Epithelial cell of esophagus (primary cell): ENCODE data around the gene SESN1.

ENCODE experiments used
- DNase-seq: peaks from one replicate; pipeline ENCODE4 v3.0.0; 2010; ENCODE audit warnings: low read depth
- H3K4me3 ChIP-seq: 2 replicates; pipeline ENCODE4 v1.5.1; 2011; ENCODE audit warnings: mild to moderate bottlenecking, low read length, control low read depth
- TF ChIP-seq, protein P1 (sequence below): IDR thresholded peaks from 2 replicates; pipeline ENCODE4 v1.5.1; 2011; ENCODE audit warnings: low read depth, mild to moderate bottlenecking, low read length, control low read depth, inconsistent platforms; ENCODE audit not compliant: insufficient read depth; ENCODE audit errors: missing control alignments

The SESN1 gene

DNA sequence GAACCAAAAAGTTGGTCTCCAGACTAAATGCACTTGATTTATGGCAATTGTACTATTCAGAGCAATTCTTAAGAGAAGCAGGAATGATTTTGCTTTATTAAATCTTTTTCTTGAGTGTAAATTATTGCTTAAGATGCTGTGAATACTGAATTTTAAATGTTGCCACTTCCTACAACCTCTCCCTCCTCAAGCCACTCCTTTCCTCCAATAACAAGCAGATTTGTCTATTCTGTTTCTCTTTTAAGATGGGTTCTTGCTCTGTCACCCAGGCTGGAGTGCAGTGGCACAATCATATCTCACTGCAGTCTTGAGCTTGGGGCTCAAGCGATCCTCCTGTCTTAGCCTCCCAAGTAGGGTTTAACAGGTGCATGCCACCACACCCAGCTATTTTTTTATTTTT, 65.3 kb downstream of the SESN1 start:
- no peak overlapping the region for H3K4me3 ChIP-seq
- TF ChIP-seq, protein P1, sequence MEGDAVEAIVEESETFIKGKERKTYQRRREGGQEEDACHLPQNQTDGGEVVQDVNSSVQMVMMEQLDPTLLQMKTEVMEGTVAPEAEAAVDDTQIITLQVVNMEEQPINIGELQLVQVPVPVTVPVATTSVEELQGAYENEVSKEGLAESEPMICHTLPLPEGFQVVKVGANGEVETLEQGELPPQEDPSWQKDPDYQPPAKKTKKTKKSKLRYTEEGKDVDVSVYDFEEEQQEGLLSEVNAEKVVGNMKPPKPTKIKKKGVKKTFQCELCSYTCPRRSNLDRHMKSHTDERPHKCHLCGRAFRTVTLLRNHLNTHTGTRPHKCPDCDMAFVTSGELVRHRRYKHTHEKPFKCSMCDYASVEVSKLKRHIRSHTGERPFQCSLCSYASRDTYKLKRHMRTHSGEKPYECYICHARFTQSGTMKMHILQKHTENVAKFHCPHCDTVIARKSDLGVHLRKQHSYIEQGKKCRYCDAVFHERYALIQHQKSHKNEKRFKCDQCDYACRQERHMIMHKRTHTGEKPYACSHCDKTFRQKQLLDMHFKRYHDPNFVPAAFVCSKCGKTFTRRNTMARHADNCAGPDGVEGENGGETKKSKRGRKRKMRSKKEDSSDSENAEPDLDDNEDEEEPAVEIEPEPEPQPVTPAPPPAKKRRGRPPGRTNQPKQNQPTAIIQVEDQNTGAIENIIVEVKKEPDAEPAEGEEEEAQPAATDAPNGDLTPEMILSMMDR: no peak
- no peak for DNase-seq

DNA sequence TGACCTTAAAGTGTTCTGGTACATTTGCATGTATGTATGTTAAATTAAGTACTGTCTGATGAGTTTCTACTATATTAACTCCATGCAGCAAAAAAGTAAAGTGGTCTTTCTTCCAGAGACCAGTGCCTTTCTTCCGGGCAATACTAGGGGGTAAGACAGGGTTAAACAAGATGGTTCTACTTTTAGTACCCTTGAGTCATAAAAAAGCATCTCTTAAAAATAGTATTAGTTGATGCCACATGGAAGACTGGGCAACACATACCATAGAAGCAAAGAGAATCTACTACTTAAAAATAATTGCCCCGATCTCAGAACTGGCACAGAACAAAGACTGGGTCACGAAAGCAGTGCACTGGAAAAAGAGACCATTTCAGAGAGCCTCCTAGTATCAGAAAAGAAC, 66.2 kb downstream of the SESN1 start:
- DNase-seq: no peak
- H3K4me3 ChIP-seq: no peak overlapping the region
- TF ChIP-seq, protein P1: no peak

DNA sequence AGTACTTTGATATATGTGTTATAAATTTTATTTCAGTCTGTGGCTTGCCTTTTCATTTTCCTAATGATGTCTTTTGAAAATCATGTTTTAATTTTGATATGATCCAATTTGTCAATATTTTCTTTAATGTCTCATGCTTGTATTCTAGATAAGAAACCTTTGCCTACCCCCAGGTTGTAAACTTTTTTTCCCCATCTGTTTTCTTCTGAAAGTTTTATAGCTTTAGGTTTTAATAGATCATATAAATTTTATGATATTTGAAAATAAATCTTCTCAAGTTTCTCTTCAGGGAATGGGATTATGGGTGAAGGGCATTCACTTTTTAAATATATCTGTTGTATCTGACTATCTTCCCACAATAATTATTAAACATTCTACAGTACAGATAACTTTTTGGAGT, 66.7 kb downstream of the SESN1 start:
- TF ChIP-seq, protein P1: no peak
- DNase-seq: no peak
- no peak overlapping the region for H3K4me3 ChIP-seq

DNA sequence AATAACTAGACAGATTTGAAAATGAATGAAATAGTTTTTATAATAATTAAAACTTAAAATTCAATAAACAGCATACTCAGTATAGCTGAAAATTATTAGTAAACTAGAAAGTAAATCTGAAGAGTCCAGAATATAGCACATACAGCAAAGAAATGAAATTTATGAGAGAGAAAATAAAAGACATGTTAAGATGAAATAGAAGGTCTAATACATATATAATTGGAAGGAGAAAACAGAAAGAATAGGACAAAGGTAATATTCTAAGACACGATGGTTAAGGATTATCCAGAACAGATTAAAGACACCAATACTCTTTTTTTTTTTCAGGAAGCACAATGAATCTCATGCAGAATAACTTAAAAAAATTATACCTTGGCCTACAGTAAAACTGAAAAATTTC, 69.0 kb downstream of the SESN1 start:
- DNase-seq: no peak
- H3K4me3 ChIP-seq: no peak overlapping the region
- TF ChIP-seq, protein P1: no peak

DNA sequence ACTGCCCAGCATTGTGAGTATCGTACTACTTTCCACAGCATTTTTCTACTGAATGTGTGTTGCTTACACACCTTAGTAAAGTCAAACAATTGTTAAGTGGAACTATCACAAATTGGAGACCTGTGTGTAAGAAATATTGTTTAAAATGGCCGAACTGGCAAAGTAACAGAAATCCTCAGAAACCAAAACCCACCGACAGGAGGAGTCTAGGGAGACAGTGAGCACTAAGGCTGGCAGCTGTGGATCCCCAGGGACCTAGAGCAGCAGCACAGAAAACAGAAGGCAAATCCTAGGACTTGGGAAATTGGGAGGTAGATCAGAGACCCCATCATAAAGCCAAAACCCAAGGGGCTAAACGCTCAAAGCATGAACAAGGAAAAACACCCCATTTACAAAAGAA, 69.9 kb downstream of the SESN1 start:
- no peak overlapping the region for H3K4me3 ChIP-seq
- TF ChIP-seq, protein P1: no peak
- no peak for DNase-seq

DNA sequence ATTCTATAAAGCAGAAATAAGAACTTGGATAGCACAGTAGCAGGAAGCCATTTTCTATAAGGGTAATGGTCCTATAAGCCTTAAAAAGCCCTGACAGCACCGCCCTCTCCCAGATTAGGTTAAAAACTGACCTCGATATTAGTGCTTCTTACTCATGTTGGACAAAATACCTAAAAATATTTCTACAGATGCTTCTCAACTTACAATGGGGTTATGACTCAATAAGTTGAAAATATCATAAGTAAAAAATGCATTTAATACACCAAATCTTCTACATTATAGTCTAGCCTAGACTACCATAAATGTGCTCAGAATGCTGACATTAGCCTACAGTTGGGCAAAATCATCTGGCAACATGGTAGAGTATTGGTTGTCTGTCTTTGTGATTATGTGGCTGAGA, 70.3 kb downstream of the SESN1 start:
- DNase-seq: no peak
- TF ChIP-seq, protein P1: no peak
- no peak overlapping the region for H3K4me3 ChIP-seq

DNA sequence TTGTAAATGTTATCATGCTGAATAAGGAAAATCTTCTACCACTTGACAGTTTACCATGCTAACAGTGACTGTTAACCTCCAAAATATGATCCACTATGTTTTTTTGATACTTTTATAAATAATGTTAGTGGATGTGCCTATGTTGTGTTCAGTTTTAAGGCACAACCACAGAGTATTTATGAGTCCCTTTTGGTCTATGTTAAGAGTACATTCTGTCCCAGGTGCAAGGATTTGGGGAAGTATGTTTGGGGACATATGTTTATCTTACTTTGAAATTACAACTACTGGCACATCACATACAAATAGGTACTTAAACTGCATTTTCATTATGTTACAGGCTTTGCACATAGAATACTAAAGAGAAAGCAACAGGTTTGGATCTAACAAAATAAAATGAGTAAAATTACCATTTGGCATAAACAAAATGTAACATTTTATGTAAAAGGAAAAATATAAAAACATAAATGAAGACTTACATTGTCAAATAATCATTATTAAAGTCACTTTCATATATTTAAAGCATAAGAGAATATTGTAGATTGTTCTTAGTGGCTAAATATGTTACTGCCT, 71.2 kb downstream of the SESN1 start:
- no peak for DNase-seq
- no peak overlapping the region for H3K4me3 ChIP-seq
- TF ChIP-seq, protein P1: no peak
